Muscle of arm (tissue), 12 donors: ENCODE measurements around the gene STON1. TPM values are rescaled to one million over a fixed set of nuclear protein-coding genes. Genes with fewer than 3 reads are reported as not detected.
"Not testable (repeated sequence)": the region's sequence is repeated elsewhere in the genome, so short reads cannot be mapped to it uniquely, and the experiment has no call there.

Source experiments
- DNase-seq: peaks from one replicate; pipeline ENCODE4 v3.0.0-alpha.2; 2013
- polyA plus RNA-seq, 12 donors: library from polyadenylated mRNA; unstranded; fragments of 120-200 nt; gene quantifications; one replicate each; pipeline ENCODE4 v1.2.1, GENCODE V29; 2013; ENCODE audit not compliant: insufficient read length in 12 of 12

Gene STON1
- polyA plus RNA-seq, 12 donors = 8.8 to 37.1 (median 11.8) TPM; not detected in 1

DNA sequence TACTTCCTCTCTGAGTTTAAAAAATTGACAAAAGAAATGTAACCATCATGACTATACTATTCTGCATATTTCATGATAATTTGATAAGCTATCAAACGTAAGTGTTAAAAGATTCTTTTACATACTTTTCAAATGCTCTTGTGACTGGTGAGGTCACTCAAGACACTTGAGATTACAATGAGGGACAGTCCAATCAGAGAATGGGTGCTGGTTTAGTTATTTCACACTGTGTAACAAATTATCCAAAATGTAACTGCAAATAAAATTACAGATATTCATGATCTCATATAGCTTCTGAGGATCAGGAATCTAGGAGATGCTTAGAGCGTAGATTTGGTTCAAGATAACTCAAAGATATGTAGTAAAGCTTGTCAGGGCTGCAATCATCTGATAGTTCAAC, 83.3 kb downstream of the STON1 start:
- no peak for DNase-seq

DNA sequence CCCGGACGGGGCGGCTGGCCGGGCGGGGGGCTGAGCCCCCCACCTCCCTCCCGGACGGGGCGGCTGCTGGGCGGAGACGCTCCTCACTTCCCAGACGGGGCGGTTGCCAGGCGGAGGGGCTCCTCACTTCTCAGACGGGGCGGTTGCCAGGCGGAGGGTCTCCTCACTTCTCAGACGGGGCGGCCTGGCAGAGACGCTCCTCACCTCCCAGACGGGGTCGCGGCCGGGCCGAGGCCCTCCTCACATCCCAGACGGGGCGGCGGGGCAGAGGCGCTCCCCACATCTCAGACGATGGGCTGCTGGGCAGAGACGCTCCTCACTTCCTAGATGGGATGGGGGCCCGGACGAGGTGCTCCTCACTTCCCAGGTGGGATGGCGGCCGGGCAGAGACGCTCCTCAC, 84.6 kb downstream of the STON1 start:
- DNase-seq = not testable (repeated sequence)

DNA sequence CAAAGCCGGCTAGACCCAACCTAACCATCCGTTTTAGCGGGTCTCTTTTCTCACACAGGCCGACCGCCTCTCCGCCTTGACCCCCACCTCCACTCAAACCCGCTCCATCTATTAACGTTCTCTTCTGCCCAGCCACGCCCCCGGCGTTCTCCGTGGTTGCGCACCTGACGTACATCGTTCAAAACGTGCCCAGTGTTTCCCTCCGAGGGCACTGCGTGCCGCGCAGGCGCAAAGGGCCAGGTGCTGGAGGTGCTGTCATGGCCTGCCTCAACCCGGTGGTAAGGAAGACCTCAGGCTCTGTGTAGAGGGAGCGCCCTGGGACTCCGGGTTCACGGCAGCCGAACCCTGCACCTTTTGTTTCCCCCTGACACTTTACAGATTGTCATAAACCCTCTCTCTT, 87.7 kb downstream of the STON1 start, which contains the start of gene GTF2A1L:
Gene GTF2A1L (plus strand): TSS at position 239 of the 400 bp plus-strand sequence. CDS start 19 bp downstream, at position 258.
- DNase-seq = no peak

GRCh38 chr2:48619526-48619925, 89.6 kb downstream of the STON1 start:
- no peak for DNase-seq

DNA sequence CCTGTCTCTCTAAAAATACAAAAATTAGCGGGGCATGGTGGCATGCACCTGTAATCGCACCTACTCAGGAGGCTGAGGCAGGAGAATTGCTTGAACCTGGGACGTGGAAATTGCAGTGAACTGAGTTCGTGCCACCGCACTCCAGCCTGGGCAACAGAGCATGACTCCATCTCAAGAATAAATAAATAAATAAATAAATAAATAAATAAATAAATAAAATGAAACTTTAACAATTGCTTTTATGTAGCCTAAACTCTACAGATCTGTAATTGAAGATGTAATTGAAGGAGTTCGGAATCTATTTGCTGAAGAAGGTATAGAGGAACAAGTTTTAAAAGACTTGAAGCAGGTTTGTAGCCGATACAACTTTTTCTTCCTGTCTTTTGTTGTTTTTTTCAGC, 90.7 kb downstream of the STON1 start:
- DNase-seq = no peak

GRCh38 chr2:48622691-48623090, 92.7 kb downstream of the STON1 start:
- DNase-seq = not testable (repeated sequence)

GRCh38 chr2:48624696-48625095, 94.7 kb downstream of the STON1 start:
- no peak for DNase-seq

- DNase-seq = no peak
These were observed 96.1 kb downstream of the STON1 start for GRCh38 chr2:48626047-48626446.

DNA sequence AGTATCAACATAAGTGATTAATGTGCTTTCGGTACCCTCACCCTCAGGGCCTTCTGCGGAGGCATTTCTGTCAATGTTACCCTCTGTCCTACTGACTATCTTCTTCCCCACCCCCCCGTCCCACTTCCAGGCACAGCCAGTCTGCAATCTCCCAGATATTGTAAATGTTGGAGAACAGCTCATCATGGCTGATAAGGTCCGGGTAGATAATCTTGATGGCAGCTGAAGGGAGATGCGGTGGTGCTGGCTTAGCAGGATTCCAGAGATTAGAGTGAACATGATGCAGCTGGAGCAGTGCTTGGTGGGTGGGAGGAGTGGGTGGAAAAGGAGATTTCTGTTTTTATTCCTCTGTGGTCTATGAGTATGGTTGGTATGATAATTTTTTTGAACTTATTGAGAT, 103.2 kb downstream of the STON1 start:
- DNase-seq = no peak

DNA sequence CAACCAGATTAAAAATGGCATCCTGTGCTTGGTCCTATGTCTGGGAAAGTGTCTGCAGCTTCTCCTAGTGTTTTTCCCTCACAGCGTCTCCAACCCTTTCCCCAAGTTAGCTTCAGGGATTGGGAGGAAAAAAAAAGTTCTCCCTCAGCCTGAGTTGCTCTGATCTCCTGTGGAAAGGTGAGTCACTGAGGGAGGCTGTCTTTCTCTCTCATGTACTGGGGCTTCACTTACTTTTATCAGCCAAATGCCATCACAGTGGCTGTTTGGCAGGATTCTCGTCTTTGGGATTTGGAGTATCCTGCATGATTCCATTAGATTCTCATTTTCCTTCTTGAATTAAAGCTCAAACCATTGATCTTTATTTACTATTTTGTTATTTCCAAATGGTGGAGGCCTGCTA, 105.8 kb downstream of the STON1 start:
- DNase-seq = no peak

GRCh38 chr2:48638261-48638660, 108.3 kb downstream of the STON1 start:
- DNase-seq = no peak

Other genes starting within 250 kb of the STON1 start
- gene FOXN2, start 215.5 kb upstream of the STON1 start, polyA plus RNA-seq = 10 to 100 TPM; 16.4 to 77.2 (median 22.5) TPM
- gene PPP1R21, start 89.4 kb upstream of the STON1 start, polyA plus RNA-seq = 10 to 100 TPM in 11 of 12 donors, not detected in 1; 11.0 to 24.0 (median 19.0) TPM
- under 1 TPM in 5 of 12 donors, not detected in 7; 0.30 to 0.97 (median 0.50) TPM for gene GTF2A1L, start 87.7 kb downstream of the STON1 start, polyA plus RNA-seq
- gene LHCGR, start 225.6 kb downstream of the STON1 start, polyA plus RNA-seq = under 1 TPM in 7 of 12 donors, not detected in 5; 0.16 to 0.48 (median 0.22) TPM